ENCODE results near the gene SZT2.

SZT2 gene

GRCh38 chr1:43382027-43382779 lies 7.5 kb upstream of the SZT2 start:
- Histone ChIP-seq H3K36me3 (peaks cover 39 to 83% (median 57%) of the 10 kb centered on the region in 3 donors), H3K27me3 (no peaks in the 10 kb centered on the region), H3K9me3 (no peaks in the 10 kb centered on the region), H3K4me1 (peaks cover 0 to 1% (median 0%) of the 10 kb centered on the region in 4 donors), H3K4me3 (no peak overlapping the region), H3K27ac (no peak overlapping the region)
- intact Hi-C loops (cut with DNase I; ENCODE audit: low total_unique reads) = loop anchor here (10.0 kb wide), 1 partner anchor 157 kb away; no protein-coding TSS in a partner anchor
- DNase-seq = no peak
- no peak for TF ChIP-seq CTCF (IDR thresholded peaks at IDR 0.05)

GRCh38 chr1:43383449-43383848 lies 6.2 kb upstream of the SZT2 start:
- H3K27ac ChIP-seq = no peak overlapping the region
- H3K9me3 ChIP-seq = no peaks in the 10 kb centered on the region
- H3K36me3 ChIP-seq = peaks cover 44 to 83% (median 59%) of the 10 kb centered on the region in 3 donors

GRCh38 chr1:43386676-43387075 lies 3.0 kb upstream of the SZT2 start:
- H3K27me3 ChIP-seq = no peaks in the 10 kb centered on the region
- TF ChIP-seq CTCF (IDR thresholded peaks at IDR 0.05) = no peak
- no peak for DNase-seq
- no peak overlapping the region for H3K27ac ChIP-seq
- intact Hi-C loops (cut with DNase I; ENCODE audit: low total_unique reads) = loop anchor here (5.0 to 10.0 kb wide), 2 partner anchors 34 to 162 kb away; no protein-coding TSS in a partner anchor
- H3K36me3 ChIP-seq = peaks cover 44 to 57% (median 56%) of the 10 kb centered on the region in 3 donors
- no peaks in the 10 kb centered on the region for H3K9me3 ChIP-seq
- H3K4me1 ChIP-seq = peaks cover 0 to 33% (median 26%) of the 10 kb centered on the region in 4 donors
- no peak overlapping the region for H3K4me3 ChIP-seq

More at GRCh38 chr1:43383449-43383848, 6.2 kb upstream of the SZT2 start:
- Histone ChIP-seq H3K27me3 (no peaks in the 10 kb centered on the region), H3K4me3 (no peak overlapping the region), H3K4me1 (peaks cover 0 to 14% (median 9%) of the 10 kb centered on the region in 4 donors)
- intact Hi-C loops (cut with DNase I; ENCODE audit: low total_unique reads) = loop anchor here (10.0 kb wide), 1 partner anchor 159 kb away; no protein-coding TSS in a partner anchor
- no peak for TF ChIP-seq CTCF (IDR thresholded peaks at IDR 0.05)
- DNase-seq = no peak

GRCh38 chr1:43387976-43388599 lies 1.6 kb upstream of the SZT2 start:
- peaks cover 40 to 43% (median 41%) of the 10 kb centered on the region in 3 donors for H3K36me3 ChIP-seq
- H3K27me3 ChIP-seq = no peaks in the 10 kb centered on the region
- no peak overlapping the region for H3K27ac ChIP-seq
- TF ChIP-seq CTCF (IDR thresholded peaks at IDR 0.05) = no peak
- intact Hi-C loops (cut with DNase I; ENCODE audit: low total_unique reads) = loop anchor here (5.0 to 10.0 kb wide), 2 partner anchors 36 to 163 kb away; no protein-coding TSS in a partner anchor
- H3K4me1 ChIP-seq = peaks cover 0 to 33% (median 26%) of the 10 kb centered on the region in 4 donors
- peak overlapping the region in 1 of 2 donors; percentile 76 for H3K4me3 ChIP-seq
- no peak for DNase-seq
- no peaks in the 10 kb centered on the region for H3K9me3 ChIP-seq

GRCh38 chr1:43388613-43389012 lies 1.1 kb upstream of the SZT2 start:
- no peak for DNase-seq
- peaks cover 0 to 33% (median 26%) of the 10 kb centered on the region in 4 donors for H3K4me1 ChIP-seq
- peak overlapping the region; percentile 76 to 78 for H3K4me3 ChIP-seq
- peak overlapping the region; percentile 87 for H3K27ac ChIP-seq
- intact Hi-C loops (cut with DNase I; ENCODE audit: low total_unique reads) = loop anchor here (5.0 to 10.0 kb wide), 2 partner anchors 36 to 164 kb away; no protein-coding TSS in a partner anchor
- peaks cover 36 to 40% (median 38%) of the 10 kb centered on the region in 3 donors for H3K36me3 ChIP-seq
- TF ChIP-seq CTCF (IDR thresholded peaks at IDR 0.05) = no peak
- no peaks in the 10 kb centered on the region for H3K27me3 ChIP-seq
- H3K9me3 ChIP-seq = no peaks in the 10 kb centered on the region
